ENCODE results near the gene LMF1. TPM values are rescaled to one million over a fixed set of nuclear protein-coding genes. Genes with fewer than 3 reads are reported as not detected.

Gene LMF1
- total RNA-seq, 3 donors from 2014 or later = 14.1 to 26.4 (median 21.4) TPM

- intact Hi-C loops (cut with DNase I; ENCODE audit: low total_unique reads) = no loop called here
- TF ChIP-seq POLR2AphosphoS5 (IDR thresholded peaks at IDR 0.05) = no peak
- no peak for TF ChIP-seq CTCF (IDR thresholded peaks at IDR 0.05)
- TF ChIP-seq POLR2A (IDR thresholded peaks at IDR 0.05) = no peak
- no peaks in the 10 kb centered on the region for H3K36me3 ChIP-seq
Measured at GRCh38 chr16:1007284-1007850, 36.6 kb upstream of the LMF1 start.

GRCh38 chr16:1006781-1007180 lies 36.0 kb upstream of the LMF1 start:
- intact Hi-C loops (cut with DNase I; ENCODE audit: low total_unique reads) = no loop called here
- TF ChIP-seq CTCF (IDR thresholded peaks at IDR 0.05) (no peak), POLR2AphosphoS5 (IDR thresholded peaks at IDR 0.05) (no peak), POLR2A (IDR thresholded peaks at IDR 0.05) (no peak)
- H3K4me3 ChIP-seq = no peak overlapping the region
- H3K27me3 ChIP-seq = peaks cover 3 to 56% of the 10 kb centered on the region in 2 donors
- no peak overlapping the region for H3K27ac ChIP-seq
- no peak for DNase-seq (ENCODE audit: low spot score in 2 of 2)
- H3K4me1 ChIP-seq = no peaks in the 10 kb centered on the region
- no peaks in the 10 kb centered on the region for H3K9me3 ChIP-seq
- H3K36me3 ChIP-seq = no peaks in the 10 kb centered on the region

More at GRCh38 chr16:1007284-1007850, 36.6 kb upstream of the LMF1 start:
- no peak overlapping the region for H3K4me3 ChIP-seq
- no peak overlapping the region for H3K27ac ChIP-seq
- H3K27me3 ChIP-seq = peaks cover 3 to 59% of the 10 kb centered on the region in 2 donors
- no peak for DNase-seq (ENCODE audit: low spot score in 2 of 2)
- H3K4me1 ChIP-seq = no peaks in the 10 kb centered on the region
- no peaks in the 10 kb centered on the region for H3K9me3 ChIP-seq

GRCh38 chr16:1005286-1005685 lies 34.5 kb upstream of the LMF1 start:
- Histone ChIP-seq H3K36me3 (no peaks in the 10 kb centered on the region), H3K4me1 (no peaks in the 10 kb centered on the region), H3K4me3 (no peak overlapping the region), H3K27ac (no peak overlapping the region), H3K27me3 (peaks cover 2 to 46% of the 10 kb centered on the region in 2 donors), H3K9me3 (peaks cover 0 to 3% of the 10 kb centered on the region in 2 donors)
- TF ChIP-seq POLR2A (IDR thresholded peaks at IDR 0.05) (no peak), CTCF (IDR thresholded peaks at IDR 0.05) (no peak), POLR2AphosphoS5 (IDR thresholded peaks at IDR 0.05) (no peak)
- intact Hi-C loops (cut with DNase I; ENCODE audit: low total_unique reads) = no loop called here
- no peak for DNase-seq (ENCODE audit: low spot score in 2 of 2)

- Histone ChIP-seq H3K9me3 (peaks cover 0 to 3% of the 10 kb centered on the region in 2 donors), H3K4me1 (no peaks in the 10 kb centered on the region), H3K4me3 (no peak overlapping the region), H3K36me3 (no peaks in the 10 kb centered on the region), H3K27me3 (peaks cover 0 to 46% of the 10 kb centered on the region in 2 donors), H3K27ac (no peak overlapping the region)
- intact Hi-C loops (cut with DNase I; ENCODE audit: low total_unique reads) = loop anchor here (5.0 kb wide), 1 partner anchor 954 kb away; the partner anchor contains the start of gene NDUFB10
- DNase-seq (ENCODE audit: low spot score in 2 of 2) = no peak
- TF ChIP-seq CTCF (IDR thresholded peaks at IDR 0.05) = no peak
Measured at GRCh38 chr16:1003391-1004347, 32.9 kb upstream of the LMF1 start.
